HG02763 (cell line): ENCODE results near the gene IQUB.
"Not testable (repeated sequence)": the region's sequence is repeated elsewhere in the genome, so short reads cannot be mapped to it uniquely, and the experiment has no call there.

Experiments used
- ATAC-seq: cut with Tn5 transposase; IDR thresholded peaks from one replicate; pipeline ENCODE4 v1.9.1; 2021; ENCODE audit warnings: mild to moderate bottlenecking, moderate library complexity; ENCODE audit not compliant: unreplicated experiment

The IQUB gene

GRCh38 chr7:123423622-123424021, 110.8 kb downstream of the IQUB start:
- no peak for ATAC-seq

- no peak for ATAC-seq
Observed at GRCh38 chr7:123417580-123417979, 116.8 kb downstream of the IQUB start.

- no peak for ATAC-seq
Observed at GRCh38 chr7:123415625-123416024, 118.8 kb downstream of the IQUB start.

GRCh38 chr7:123410273-123410904, 124.0 kb downstream of the IQUB start:
- no peak for ATAC-seq

- not testable (repeated sequence) for ATAC-seq
Observed at GRCh38 chr7:123407951-123408350, 126.4 kb downstream of the IQUB start.
